ENCODE data around the gene POLR1F.

Gene POLR1F

DNA sequence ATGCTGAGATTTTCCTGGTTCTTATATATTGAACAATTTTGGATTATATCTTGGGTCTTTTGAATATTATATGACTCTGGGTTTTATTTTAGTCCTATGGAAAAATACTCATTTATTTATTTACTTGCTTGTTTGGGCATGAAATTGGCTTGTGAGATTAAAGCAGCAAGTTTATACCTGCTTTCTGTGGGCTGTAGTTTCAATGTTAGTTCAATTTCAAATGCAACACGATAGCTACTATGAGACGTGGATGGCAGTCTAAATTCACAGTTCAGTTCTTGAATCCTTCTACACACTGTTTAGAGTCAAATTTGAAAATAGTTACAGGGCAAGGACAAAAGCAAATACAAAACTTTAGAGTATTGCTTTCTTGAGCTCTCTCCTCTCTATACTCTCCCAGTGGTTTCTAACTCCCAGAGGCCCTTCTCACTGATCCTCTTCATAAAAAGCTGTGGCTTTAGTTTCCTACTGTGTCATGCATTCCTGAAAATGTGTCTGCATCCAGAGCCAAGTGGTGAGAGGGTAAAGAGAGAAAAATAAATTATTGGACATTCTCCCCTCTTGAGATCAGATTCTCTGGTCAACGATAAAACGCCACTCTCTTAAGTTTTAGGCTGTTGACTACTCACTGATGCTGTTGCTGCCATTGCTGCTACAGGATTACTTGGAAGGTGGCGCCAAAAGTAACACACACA, 34.4 kb downstream of the POLR1F start:
- DNase-seq (ENCODE audit: low read depth): no peak

DNA sequence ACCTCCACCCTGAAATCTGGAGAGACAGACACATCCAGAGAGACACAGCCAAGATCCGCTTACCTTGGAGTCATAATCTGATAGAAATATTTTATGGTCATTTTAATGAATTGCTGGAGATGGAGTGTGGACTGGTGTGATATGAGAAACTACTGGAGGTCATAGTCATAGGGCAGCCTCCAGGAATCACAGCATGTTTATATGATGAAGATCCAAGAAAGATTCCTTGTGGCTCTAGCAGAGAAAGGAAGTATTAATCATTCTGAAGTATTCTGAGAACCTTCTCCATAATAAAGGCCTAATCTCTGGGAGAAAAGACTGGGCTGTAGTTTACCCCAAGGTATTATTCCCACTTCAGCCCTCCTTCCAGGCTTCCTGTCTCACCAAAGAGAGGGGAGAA, 38.0 kb downstream of the POLR1F start:
- no peak for DNase-seq (ENCODE audit: low read depth)

DNA sequence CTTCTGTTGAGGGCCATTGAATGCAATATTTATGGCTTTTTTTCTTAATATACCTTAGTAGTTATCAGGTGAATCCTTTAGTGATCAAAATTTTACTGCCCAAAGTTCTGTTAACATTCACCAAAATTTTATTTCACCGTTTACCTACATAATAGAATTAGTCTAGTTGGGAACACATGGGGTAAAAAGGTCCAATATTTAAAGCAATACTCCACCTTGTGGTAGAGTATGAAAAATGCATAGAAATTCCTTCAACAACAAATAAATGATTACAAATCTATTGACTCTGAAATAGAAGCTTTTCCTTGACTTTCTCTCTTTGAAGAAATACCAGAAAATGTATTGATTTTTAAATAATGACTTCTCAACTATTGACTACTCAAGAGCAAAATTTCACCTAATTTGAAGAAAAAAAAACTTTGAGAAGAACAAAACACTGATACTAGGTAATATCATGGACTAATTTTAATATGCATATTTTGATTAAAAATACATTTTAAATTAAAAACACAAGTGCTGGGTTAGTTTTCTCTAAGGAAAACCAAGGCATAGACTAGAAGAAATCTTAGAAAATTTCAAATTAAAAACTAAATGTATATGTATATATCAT, 43.3 kb downstream of the POLR1F start:
- peak; percentile 18 for DNase-seq (ENCODE audit: low read depth)

DNA sequence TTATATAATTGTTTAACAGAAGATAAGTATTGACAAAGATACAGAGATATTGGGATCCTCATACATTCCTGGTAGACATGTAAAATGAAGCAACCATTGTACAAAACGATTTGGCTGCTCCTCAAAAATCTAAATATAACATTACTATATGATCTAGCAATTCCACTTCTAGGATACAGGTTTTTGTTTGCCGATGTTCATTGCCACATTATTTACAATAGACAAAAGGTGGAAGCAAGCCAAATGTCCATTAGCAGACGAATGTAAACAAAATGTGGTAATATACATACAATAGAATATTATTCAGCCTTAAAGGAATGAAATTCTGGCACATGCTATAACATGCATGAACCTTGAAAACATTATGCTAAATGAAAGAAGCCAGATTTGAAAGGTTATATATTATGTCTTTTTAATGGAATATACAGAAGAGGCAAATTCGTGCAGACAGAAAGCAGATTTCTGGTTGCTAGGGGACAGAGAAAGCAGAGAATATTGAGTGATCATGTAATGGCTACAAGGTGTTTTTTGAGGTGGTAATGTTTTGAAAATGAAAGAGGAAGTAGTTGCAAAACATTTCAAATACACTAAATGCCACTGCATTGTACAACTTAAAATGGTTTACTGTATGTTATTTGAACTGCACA, 44.9 kb downstream of the POLR1F start:
- DNase-seq (ENCODE audit: low read depth): no peak

DNA sequence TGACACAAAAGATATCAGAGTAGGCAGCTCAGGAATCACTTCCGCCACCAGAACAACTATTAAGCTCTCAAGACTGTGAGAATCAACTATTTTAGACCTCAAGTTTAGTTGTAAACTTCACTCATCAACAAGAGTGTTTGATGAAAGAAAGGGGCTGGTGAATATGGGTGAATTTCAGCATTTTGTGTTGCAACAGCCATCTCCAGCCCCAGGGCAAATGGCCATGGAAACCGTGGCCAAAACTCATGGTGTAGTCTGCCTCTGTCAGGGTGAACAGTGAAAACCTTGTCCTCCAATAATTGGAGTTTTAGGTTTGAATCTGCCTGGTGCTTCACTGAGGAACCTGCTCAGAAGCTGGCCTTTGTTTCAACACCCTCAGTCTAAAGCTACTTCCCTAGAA, 60.0 kb downstream of the POLR1F start:
- no peak for DNase-seq (ENCODE audit: low read depth)
